ELF-1 (cell line): ENCODE measurements around the gene STK24.

Source experiments
- DNase-seq: peaks from one replicate; pipeline ENCODE4 v3.0.0-alpha.2; 2016; ENCODE audit warnings: low read depth, low spot score

STK24 gene

DNA sequence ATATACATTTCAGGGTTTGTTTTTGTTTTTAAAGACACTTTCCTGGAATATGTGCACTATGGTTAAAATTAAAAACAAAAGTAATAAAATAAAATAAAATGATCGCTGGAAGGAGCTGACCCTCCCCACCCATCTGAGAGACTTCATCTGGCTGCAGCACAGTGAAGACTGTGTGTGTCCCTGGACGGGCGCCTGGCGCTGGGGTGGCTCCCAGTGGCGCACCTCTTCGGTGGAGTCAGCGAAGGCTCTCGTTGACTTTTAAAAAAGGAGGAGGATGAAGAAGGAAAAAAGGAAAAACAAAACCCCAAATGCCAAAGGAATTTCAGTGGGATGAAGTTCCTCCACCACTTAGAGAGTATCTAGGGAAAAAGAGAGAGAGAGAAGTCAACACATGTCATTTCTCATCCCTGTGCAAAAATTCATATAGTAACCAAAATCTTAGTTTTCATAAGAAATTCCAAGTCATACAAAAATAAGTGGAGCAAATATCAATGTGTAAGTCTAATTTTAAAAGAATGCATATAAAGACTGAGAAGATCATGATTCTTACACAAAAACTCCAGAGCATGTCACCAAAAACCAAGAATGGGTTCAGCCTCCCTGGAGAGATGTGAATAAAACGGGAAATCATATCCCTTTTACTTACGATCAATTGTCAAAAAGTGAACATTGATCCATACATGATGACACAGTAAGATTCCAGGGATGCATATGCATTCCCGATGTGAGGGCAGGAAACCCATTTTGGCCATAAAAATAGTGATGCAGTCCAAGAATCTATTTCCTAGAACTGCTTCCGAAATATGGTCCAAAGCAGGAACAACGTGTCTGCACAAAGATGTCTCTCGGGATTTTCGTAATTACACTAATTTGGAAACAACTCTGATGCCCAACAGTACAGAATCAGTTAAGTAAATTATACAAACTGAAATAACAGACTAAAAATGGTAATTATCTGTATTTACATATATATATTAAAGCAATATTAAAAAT is 123.8 kb downstream of the STK24 start:
- DNase-seq = no peak

DNA sequence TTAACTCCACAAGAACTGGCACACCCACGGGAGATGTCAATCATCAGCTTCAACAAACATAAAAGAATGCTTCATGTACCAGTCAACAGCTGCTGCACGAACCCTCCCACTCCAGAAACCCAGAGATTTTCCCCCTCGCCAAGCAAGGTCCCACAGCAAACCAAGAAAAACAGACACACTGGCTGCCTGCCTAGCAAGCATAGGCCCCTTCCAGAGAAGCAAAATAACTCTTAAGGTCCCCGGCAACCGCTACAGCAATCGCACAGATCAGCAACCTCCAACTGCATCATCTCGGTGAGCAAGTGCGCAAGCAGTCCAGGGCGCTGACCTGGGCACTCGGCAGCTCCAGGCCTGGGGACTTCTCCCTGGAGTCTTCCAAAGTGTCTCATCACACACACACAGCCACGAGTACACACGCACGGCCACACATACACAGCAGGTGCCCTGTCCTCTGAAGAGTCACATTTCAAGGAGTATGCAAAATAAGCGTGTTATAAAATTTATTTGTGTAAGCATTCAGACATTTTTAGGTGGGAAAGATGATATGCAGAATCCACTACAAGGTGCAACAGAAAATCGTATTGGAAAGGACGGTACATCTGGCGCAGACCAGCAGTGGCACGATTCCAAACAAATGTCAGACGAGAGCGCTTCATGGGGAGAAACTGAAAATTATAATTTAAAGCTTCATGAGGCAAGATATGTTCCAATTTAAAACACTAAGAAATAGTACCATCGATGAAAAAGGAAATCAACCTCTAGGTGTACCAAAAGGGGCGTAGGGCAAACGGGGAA is 125.0 kb downstream of the STK24 start:
- DNase-seq = no peak

DNA sequence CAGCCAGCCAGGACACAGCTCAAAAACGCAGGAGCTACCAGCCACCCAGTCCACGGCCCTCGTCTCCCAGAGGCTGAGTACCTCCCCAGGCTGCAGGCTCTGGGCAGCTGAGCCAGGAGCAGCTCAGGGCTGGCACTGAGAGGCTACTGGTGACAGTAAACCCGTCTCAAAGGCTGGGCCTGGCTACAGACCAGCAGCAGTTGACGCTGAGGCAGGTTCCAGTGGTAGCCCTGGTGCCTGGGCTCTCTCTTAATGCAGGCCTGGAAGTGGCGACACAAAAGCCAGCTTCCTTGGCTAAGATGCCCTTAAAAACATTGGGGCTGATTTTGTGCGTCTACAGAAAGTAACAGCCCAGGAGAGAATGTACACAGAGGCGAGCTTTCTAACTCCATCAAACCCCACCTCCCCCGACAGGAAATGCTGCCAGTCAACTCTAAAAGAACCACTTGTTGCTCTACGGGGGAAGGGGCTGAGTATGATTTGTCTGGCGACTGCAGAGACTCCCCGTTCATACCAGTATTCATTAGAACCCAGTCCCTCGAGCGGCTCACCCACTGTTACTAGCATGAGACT is 126.3 kb downstream of the STK24 start:
- no peak for DNase-seq

DNA sequence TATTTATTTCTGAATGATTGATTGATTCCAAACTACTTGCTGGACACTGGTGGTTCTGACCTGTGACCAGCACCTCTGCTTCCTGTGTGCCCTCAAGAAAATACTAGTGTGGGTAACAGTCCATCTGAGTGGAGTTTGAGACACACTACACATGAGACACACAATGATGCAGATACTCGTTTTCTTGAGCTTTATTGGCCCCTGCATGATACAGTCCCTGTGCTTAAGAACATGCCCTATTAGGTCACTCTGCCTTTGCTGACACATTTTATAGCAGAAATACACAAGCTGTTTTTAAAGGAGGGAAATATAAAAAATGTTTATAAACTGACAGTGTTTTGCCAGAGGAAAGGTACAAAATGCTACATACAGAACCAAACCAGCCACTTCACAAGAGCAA is 126.9 kb downstream of the STK24 start:
- no peak for DNase-seq

DNA sequence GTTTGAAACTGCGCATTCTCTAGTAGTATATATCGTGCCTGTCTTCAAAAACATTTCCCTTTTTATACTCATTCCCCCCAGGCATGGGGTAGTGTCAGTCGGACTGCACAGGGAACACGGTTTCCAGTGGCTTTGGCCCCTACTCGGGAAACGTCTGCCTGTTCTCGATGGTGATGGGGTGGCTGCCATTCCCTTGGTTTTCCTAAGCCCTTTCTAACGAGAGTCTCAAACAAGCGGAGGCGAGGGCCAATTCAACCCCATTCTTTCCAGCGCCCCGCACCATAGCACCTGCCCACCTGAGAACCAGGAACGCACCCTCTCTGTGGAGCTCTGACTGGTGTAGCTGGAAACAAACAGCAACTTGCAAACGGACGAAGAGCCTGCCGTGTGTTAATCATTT is 127.6 kb downstream of the STK24 start:
- DNase-seq = no peak

DNA sequence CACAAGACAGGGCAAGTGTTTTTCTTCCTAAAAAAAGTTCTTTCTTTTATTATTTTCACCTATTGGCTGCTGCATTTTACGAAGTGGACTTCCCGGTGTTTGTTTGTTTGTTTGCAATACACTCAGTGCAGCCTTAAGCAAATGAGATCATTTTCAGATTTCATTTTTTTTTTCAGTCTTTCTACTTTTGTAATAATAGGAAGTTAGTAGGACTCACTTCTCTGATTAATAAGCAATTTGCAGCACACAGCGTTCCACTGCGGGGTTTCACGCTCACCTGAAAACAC is 128.3 kb downstream of the STK24 start:
- no peak for DNase-seq

DNA sequence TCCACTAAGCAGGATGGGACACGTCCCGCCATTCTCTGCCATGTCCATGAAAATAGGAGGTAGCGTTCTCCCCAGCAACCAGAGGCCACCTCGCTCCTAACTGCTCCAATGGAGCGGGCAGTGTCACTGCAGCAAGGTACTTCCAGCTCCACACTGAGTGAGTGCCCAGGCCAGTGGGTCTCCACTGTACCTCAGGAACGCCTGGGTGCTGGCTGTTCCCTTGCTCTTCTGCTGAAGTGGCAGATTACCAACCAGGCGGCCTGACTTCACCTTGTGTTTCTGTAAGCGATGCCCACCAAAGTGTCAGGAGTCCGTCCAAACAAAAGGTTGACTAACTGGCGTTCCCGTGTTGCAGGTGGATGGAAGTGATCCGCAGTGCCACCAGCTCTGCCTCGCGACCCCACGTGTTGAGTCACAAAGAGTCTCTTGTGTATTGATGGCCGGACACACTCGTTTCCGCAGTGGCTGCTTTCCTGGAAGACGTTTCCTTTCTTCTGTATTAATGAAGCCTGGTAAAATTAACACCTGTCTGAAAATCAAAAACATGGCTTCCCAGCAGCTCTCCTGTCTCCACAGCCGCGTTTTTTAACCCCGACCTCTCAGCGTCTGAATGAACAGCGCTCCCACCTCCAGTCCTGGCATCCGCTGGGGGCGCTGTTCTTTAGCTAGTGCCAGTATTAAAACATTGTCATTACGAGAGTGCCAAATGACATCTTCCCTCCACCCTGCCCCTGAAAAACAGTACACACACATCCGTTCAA is 128.8 kb downstream of the STK24 start:
- DNase-seq = peak; percentile 67

DNA sequence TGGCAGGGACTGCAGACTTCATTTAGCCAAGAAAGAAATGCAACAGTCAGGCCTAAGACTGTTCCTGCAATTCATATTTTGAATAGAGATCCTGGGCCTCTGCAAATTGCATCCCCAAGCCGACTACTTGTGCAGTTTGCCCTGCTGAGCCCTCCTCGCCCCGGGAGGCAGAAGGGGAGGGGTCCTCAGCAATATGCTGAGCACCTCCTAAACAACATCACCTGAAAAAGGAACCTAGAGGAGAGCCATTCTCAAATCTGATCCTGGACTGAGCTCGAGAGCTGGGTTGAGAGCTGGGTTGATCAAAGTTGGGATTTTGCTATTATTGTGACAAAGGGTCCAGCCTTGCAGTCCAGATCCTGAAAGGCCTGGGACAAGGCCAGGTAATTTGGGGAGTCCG is 129.8 kb downstream of the STK24 start:
- DNase-seq = no peak

DNA sequence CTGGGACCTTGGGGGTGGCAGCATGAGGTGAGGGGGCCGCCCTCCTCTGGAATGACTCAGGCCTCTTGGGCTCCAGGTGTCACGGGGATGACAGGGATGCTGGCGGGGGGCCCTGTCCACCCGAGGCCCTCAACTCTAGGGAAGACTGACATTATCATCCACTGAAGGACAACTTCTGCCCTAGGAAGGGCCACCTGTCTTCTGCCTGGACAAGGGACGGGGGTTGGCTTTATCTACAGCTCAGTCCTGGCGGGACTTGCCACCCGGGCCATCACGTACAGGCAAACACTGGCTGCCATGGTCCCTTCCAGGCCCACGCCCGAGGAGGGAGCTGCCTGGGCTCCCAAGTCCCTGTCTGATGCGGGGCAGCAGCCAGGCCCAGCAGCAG is 130.7 kb downstream of the STK24 start:
- no peak for DNase-seq

DNA sequence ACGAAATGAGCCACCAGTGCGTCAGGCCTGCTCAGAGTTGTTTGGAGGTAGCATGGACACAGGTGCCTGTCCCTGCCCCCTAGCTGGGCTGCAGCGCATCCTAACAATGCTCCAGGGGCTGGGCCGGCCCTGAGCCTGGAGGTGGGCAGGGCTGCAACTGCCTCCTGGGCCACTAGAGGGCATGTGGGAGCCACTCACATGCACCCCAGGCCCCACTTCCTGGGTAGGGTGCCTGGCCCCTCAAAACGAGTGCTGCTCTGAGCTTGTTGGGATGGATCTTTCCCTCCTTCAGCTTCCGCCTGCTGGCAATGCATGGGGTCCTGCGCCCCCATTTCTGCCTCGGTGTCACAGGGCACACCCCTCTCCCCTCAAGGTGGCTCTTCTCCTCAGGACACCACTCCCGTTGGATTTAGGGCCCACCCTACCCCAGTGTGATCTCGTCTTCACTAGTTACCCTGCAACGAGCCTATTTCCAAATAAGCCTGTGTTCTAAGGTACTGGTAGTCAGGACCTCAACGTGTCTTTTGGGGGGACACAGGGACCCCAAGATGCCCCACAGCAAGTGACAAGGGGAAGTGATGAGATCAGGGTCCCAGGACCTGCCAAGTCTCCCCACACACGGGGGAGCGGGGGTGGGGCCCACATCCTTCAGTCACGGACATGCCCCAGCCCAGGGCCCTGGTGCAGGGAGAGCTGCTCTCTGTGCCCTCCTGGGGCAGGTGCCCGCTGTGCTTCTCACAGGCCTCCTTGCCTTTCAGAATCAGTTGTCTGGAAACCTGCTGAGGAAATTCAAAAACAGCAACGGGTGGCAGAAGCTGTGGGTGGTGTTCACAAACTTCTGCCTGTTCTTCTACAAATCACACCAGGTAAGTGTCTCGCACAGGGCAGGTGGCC is 131.3 kb downstream of the STK24 start:
- DNase-seq = peak; percentile 88

DNA sequence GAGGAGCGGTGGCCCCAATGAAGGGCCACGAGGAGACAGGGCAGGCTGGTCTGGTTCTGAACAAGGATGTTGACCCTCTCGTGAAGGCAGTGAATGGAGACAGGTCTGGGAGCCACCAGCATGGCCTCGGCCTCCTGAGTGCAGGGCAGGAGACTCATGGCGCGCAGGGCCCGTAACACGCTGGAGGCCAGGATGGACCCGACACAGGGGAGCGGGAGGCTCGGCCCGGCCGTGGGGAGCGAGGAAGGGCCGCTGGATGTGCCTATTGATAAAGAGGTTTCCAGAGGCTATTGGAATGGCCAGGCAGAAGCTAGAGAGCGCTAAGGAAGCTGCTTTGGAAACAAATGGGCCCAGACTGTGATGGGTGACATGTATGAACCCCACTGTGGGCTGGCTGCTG is 132.5 kb downstream of the STK24 start:
- no peak for DNase-seq

DNA sequence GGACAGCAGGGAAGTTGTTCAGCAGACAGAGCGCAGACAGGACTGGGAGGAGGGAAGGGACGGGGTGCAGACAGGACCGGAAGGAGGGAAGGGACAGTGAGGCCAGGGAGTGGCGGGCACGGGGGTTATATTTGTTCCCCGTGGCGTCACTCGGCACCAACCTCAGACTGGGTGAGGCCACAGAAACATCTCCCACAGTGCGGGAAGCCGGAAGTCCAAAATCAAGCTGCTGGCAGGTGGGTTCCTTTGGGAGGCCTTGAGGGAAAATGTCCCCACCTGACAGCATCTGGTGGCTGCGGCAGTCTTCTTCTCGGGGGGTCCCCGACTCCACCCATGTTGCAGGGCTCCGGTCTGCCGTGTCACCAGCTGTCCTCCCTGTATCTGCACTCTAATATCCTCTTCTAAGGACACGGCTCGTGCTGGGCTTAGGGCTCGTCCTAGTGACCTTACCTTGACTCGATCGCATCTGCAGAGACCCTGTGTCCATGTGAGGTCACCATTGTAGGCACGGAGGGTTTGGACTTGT is 133.0 kb downstream of the STK24 start:
- no peak for DNase-seq

DNA sequence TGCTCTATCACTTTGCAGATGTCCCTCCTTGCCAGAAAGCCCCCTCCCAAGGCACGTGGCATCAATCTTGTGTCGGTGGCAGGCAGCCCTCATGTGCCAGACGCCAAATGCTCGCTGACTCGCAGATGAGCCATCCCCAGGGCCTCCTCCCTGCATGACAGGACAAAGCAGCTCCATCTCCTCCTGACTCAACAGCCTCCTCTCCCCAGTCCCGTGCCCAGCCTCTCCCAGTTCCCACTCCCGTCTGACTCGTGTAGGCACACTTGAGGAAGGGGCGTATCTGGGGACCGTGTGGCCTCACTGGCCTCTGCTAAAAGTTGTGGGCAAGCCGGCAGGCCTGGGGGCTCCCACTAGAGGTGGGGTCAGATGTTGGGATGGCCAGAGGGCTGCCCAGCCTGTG is 133.6 kb downstream of the STK24 start:
- DNase-seq = peak; percentile 35

DNA sequence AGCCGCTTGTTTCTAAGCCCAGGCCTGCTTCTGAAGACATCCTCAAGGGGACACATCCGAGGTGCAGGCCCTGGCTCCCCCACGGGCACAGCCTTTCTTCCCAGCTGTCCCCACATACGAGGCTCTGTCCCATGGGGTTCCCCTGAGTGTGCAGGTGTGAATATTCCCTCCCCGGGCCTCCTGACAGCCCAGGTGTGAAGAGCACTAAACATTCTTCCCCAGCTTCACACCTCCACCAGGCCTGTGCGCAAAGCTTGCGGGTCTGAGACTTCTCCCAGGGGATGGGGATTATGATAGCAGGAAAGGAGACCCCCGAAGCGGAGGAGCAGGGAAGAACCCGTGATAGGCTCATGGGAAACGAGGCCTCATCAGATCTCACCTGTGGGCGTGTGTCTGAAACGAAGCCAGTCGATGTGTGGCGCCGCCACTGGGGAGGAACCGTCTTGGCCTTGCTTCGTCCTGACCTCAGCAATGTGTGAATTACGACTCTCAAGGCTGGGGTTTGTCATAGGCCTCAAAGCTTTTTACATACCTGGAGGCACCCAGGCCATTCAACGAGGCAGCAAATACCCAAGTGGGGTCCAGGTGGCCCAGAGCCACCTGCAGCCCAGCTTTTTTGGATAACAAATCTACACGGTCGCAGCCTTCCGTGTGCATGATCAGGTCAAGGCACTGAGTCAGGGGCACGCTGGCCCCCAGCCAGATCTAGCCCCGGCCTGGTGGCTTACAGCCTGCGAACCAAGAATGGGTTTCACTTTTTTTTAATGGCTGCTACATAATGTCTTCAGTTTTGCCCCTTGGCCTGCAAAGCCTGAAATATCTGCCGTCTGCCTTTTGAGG is 134.3 kb downstream of the STK24 start:
- no peak for DNase-seq

DNA sequence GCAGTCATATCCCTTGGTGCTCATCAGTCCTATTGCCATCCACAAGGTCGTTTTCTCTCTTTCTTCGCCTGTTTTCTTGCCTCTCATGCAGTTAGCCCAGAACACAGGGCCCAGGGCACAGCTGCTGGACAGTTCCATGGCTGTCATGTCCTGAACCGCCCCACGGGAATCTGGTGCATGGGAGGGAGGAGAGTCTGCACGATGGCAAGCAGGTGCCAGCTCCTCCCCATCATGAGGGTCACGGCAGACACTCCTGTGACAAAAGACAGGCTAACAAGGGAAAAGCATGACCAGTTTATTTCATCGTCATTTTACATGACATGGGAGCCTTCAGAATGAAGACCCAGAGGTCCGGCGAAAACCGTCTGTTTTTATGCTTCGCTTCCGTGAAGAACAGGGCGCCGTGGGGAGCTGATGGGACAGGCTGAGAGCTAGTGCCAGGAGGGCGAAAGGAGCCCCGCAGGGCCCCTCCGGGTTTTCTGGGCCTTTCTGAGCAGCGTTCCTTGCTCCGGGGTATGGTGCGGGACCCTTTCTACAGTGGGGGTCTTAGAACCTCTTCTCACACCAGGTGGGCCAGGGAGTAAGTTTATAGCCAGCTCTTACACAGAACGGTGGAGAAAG is 135.7 kb downstream of the STK24 start:
- DNase-seq = no peak

DNA sequence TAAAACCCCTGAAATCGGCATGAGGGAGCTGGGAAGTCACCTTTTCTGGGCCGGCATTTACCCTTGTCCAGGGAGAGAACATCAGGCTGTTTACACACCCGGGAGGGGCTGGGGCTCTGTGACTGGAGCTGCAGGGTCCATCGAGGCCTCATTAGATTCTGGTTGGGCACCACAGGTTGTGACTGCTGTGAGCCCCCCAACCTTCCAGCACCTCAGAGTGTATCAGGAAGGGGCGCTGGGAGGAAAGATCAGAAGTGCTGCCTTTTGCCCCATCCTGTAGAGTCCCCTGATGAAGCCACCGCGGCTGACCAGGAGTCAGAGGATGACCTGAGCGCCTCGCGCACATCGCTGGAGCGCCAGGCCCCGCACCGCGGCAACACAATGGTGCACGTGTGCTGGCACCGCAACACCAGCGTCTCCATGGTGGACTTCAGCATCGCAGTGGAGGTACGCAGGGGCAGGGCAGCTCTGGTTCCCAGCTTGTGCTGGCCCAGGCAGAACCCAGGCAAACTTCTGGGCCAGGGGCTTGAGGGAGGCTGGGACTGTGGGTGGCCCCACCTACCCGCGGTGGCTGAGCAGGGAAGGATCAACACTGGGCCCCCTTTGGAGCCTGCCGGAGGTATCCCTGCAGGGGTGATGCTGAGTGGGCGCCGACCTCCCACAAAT is 136.4 kb downstream of the STK24 start:
- DNase-seq = no peak

DNA sequence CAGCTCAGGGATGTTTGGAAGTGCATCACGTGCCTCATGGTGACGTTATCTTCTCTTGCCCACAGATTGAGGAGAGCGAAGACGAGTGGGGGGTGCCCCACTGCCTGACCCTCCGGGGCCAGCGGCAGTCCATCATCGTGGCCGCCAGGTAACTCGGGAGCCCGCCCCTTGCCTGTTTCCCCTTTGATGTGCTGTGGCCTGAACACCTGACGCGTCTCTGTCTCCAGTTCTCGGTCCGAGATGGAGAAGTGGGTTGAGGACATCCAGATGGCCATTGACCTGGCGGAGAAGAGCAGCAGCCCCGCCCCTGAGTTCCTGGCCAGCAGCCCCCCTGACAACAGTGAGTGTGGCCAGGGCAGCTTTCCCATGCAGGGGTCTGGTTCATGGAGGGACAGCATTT is 137.0 kb downstream of the STK24 start:
- DNase-seq = no peak

DNA sequence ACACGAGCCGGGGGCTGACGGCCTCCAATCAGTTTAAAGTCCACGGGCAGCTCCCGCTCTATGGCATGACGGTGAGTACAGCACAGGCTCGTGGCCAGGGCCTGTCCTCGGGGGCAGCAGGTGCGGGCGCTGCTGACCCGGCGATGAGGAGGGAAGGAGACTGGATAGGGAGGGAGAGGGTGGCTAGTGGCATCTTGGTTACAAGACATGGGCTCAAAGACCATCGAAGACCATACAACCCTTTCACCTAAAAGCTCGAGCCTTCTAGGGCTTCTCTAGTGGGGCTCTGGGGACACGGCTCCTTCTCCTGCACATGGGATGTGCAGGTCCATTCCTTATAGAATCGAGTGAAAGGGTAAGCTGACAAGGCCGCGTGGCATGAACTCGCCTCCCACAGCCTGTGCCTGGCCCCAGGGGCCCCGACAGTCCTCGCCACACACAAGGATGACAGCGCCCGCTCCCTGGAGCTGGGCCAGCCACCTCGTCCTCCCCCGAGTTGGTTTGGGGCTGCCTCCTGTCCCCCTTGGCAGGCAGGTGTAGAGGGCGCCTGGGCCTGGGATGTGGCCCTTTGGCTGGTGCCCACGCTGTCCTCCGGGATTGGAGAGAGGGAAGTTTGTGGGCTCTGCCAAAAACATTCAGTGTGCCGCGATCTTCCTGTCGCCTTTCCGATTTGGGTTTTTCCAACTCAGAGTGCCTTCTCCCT is 137.6 kb downstream of the STK24 start:
- DNase-seq = no peak
